ENCODE results near the gene TBRG4.

TBRG4 gene

DNA sequence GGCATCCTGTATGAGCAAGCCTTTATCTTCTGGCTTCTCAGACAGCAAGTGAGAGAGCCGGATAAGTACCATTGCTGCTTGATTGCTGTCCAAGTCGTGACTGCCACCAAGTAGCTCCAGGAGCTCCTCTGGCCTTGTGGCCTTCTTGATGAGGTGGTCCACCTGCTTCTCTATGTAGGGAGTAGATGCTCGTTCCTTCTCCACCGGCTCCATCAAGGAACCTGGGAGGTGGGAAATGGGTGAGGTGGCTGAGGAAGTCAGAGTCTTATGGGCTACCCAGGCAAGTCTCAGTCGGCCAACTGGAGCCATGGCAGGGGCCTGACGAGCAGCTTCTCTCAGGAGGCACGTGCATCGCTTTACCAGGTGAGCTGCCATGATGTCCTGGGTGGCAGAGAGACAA, 2.6 kb downstream of the TBRG4 start:
- ChIA-PET CTCF (no interaction called here), POLR2A (no interaction called here)
- TF ChIP-seq, protein P1, sequence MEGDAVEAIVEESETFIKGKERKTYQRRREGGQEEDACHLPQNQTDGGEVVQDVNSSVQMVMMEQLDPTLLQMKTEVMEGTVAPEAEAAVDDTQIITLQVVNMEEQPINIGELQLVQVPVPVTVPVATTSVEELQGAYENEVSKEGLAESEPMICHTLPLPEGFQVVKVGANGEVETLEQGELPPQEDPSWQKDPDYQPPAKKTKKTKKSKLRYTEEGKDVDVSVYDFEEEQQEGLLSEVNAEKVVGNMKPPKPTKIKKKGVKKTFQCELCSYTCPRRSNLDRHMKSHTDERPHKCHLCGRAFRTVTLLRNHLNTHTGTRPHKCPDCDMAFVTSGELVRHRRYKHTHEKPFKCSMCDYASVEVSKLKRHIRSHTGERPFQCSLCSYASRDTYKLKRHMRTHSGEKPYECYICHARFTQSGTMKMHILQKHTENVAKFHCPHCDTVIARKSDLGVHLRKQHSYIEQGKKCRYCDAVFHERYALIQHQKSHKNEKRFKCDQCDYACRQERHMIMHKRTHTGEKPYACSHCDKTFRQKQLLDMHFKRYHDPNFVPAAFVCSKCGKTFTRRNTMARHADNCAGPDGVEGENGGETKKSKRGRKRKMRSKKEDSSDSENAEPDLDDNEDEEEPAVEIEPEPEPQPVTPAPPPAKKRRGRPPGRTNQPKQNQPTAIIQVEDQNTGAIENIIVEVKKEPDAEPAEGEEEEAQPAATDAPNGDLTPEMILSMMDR (IDR thresholded peaks at IDR 0.05; ENCODE audit: control extremely low read depth, extremely low read depth, low read depth, missing control alignments): no peak
- DNase-seq (ENCODE audit: extremely low spot score): no peak

DNA sequence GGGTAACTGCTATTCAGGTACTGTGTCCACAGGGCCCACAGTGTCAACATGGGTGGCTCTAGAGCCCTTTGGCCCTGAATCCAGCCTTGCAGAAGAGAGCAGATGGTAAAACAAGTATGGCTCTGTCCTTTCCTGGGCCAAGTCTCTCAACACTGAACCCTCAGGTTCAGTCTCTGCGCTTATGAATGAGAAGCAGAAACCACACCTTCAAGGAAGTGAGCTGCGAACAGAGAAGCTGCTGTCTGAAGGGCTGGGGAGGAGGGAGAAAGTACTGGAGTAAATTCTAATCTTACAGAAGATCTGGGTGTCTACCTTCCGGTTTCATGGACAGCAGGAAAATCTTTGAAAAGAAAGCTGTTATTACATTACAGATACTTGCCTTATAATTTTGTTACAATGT, 4.1 kb downstream of the TBRG4 start:
- POLR2A ChIA-PET: no interaction called here
- no peak for DNase-seq (ENCODE audit: extremely low spot score)
- TF ChIP-seq, protein P1 (IDR thresholded peaks at IDR 0.05; ENCODE audit: control extremely low read depth, extremely low read depth, low read depth, missing control alignments): no peak
- CTCF ChIA-PET: no interaction called here

DNA sequence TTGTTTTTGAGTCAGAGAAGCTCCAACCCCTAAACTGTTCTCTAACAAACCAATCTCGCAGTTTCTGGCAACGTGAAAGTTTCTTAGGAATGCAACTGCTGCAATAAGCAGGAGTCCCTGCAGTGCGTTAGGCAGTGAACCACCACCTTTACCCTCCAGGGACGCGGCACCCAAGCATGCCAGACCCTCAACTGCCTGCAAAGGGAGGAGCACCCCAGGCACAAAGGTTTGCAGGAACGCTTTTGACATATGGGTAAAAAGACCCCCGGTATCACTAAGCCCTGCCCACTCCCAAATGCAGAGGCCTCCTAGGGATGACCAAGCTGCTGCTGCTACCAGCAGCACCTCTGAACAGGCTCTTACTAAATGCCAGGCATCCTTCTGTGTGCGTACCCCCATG, 4.7 kb downstream of the TBRG4 start:
- CTCF ChIA-PET: interaction anchor here (2.8 kb wide), 1 partner anchor 29 kb away, joined by 8 read pairs; no protein-coding TSS in a partner anchor
- TF ChIP-seq, protein P1 (IDR thresholded peaks at IDR 0.05; ENCODE audit: control extremely low read depth, extremely low read depth, low read depth, missing control alignments): no peak
- no peak for DNase-seq (ENCODE audit: extremely low spot score)
- POLR2A ChIA-PET: no interaction called here

DNA sequence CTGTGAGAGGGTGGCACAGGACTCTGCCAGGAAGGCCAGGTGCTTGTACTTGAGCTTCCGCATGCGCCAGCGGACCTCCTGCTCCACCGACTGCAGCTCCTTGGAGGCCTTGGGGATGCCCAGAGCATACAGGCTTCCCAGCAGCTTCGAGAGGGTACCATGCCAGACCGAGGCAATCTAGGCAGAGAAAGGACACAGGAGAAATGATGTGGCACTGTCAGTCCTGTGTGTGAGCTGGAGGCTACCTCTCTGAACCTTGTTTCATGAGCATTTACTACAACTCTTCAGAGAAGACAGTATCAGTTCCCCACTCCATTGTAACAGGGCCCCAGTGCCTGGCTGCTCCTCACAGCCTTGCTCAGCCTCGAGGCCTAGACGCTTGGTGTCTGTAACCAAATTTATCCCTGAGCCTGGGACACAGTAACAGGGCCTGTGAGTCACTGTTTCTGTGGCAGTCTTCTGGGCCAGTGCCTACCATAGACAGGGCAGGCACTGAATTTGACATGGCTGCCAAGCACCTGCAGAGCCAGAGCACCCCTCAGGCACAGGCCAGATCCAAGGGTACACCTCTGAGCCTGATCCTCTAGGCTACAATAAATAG, 5.8 kb downstream of the TBRG4 start:
- TF ChIP-seq, protein P1 (IDR thresholded peaks at IDR 0.05; ENCODE audit: control extremely low read depth, extremely low read depth, low read depth, missing control alignments): no peak
- POLR2A ChIA-PET: interaction anchor here (0.6 kb wide), 1 partner anchor 465 kb away, joined by 3 read pairs; no protein-coding TSS in a partner anchor
- CTCF ChIA-PET: interaction anchor here (0.8 to 2.8 kb wide), 2 partner anchors 30 to 248 kb away, joined by 3 to 8 read pairs; no protein-coding TSS in a partner anchor
- no peak for DNase-seq (ENCODE audit: extremely low spot score)

DNA sequence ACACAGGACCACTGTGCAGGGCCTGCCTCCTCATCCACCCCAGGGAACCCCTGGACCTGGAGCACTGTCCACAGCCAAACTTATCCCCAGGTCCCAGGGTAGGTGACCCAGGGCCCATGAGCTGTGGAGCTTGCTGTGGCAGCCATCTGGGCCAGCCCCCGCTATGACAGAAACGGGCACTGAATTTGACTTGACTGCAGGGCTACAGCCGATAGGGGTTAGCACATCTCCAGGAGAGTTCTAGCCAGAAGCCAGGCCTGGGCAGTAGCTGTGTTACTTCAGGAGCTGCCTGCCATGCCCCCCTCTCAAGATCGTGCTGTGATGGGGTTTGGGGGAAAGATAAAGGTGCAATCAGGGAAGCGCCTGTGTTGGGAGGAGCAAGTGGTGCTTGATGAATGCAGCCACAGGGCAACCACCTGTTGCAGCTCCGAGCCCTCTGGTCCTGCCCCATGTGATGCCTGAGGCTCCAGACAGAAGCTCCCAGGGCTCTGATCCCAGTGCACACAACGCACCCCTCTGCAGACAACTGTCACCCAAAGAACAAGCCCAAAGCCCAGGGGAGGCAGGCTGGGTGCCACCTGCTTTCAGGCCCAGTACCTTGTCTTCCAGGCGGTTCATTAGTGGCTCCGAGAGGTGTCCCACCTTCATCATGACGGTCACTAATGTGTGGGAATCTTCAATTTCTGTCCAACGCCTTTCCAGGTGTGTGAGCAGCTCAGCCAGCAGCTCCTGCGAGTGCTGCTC, 6.5 kb downstream of the TBRG4 start:
- CTCF ChIA-PET: interaction anchor here (0.8 to 2.8 kb wide), 3 partner anchors 31 to 248 kb away, joined by 3 to 8 read pairs (median 4); no protein-coding TSS in a partner anchor
- TF ChIP-seq, protein P1 (IDR thresholded peaks at IDR 0.05; ENCODE audit: control extremely low read depth, extremely low read depth, low read depth, missing control alignments): no peak
- POLR2A ChIA-PET: interaction anchor here (0.6 kb wide), 1 partner anchor 464 kb away, joined by 3 read pairs; no protein-coding TSS in a partner anchor
- DNase-seq (ENCODE audit: extremely low spot score): no peak

DNA sequence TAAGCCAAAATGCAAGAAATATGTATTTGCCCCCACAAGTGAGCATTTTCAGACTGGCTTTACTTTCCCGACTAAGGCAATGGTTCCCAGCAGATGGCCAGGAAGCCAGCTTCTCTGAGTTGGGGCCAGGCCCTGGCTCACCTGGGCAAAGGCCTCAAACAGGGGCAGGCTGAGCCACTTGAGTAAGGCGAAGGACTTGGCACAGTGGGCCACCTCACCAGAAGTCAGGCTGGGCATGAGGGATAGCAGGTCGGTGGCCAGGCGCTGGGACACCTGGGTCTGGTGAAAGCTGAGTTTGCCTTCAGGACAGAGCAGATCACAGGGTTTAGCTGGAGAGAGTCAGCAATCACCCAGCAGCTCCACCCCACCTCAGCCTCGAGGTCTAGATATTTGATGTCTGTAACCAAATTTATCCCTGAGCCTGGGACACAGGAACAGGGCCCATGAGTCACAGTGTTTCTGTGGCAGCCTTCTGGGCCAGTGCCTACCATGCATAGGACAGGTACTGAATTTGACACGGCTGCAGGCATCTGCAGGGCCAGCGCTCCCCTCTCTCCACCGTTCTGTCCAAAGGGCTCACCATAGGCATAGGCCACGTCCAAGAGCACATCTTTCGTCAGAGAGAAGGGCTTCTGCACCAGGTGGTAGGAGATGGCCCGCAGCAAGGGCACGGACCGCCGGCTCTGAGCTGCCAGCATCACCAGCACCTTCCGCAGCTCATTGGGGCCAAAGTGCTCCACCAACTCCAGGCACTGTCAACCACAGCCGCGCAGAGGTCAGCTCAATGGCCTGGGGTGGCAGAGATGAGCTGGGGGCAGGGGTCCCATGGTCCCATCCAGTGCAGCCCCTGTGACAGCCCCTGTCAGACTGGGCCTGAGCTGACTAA, 7.3 kb downstream of the TBRG4 start:
- CTCF ChIA-PET: interaction anchor here (0.8 to 2.8 kb wide), 4 partner anchors 17 to 130 kb away, joined by 3 to 8 read pairs (median 4); no protein-coding TSS in a partner anchor
- POLR2A ChIA-PET: no interaction called here
- no peak for DNase-seq (ENCODE audit: extremely low spot score)
- TF ChIP-seq, protein P1 (IDR thresholded peaks at IDR 0.05; ENCODE audit: control extremely low read depth, extremely low read depth, low read depth, missing control alignments): no peak

Data from GM10248 (cell line).